GM12875 (cell line): ENCODE measurements around the gene ABCG2.

Experiments used
- H3K4me3 ChIP-seq: one replicate; pipeline ENCODE4 v1.5.1; 2011; ENCODE audit warnings: low read depth, low read length, control low read depth
- TF ChIP-seq, protein P1 (sequence below): IDR thresholded peaks from 2 replicates; pipeline ENCODE4 v1.5.1; 2011; ENCODE audit warnings: low read depth, mild to moderate bottlenecking, control low read depth, inconsistent platforms, low read length, moderate library complexity, borderline replicate concordance; ENCODE audit not compliant: insufficient read depth

Gene ABCG2

DNA sequence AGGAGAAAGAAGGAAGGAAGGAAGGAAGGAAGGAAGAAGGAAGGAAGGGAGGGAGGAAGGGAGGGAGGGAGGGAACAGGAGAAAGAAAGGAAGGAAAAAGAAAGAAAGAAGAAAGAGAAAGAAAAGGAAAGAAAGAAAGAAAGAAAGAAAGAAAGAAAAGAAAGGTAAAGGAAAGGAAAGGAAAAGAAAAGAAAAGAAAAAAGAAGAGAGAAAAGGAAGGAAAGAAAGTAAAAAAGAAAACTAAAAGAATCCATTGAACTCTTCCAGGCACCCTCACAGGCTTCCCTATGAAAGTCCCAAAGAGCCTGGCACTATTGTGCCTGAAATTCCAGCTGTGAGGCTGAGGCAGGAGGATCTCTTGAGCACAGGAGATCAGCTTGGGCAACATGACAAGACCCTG is 11.5 kb downstream of the ABCG2 start:
- TF ChIP-seq, protein P1, sequence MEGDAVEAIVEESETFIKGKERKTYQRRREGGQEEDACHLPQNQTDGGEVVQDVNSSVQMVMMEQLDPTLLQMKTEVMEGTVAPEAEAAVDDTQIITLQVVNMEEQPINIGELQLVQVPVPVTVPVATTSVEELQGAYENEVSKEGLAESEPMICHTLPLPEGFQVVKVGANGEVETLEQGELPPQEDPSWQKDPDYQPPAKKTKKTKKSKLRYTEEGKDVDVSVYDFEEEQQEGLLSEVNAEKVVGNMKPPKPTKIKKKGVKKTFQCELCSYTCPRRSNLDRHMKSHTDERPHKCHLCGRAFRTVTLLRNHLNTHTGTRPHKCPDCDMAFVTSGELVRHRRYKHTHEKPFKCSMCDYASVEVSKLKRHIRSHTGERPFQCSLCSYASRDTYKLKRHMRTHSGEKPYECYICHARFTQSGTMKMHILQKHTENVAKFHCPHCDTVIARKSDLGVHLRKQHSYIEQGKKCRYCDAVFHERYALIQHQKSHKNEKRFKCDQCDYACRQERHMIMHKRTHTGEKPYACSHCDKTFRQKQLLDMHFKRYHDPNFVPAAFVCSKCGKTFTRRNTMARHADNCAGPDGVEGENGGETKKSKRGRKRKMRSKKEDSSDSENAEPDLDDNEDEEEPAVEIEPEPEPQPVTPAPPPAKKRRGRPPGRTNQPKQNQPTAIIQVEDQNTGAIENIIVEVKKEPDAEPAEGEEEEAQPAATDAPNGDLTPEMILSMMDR, result no peak
- H3K4me3 ChIP-seq, result no peak overlapping the region

DNA sequence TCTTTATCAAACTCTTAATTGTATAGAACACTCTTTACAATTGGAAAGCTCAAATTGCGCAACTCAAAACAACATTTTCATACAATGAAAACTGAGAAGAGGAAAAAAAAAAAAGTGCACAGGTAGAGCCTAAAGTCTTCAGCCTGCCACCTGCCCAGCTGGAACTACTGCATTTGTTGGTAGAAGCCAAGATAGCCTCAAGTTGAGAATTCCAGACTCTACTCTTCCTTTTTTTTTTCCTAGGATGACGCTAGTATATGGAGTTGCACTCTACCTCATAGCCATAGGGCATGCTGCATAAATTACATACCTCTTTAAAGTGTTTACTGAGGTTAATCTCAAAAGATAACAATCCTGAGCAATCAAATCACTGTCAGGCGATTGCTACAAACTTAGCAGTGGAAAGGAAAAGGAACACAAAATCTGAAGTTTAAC is 13.6 kb downstream of the ABCG2 start:
- H3K4me3 ChIP-seq, result no peak overlapping the region
- TF ChIP-seq, protein P1, result no peak

DNA sequence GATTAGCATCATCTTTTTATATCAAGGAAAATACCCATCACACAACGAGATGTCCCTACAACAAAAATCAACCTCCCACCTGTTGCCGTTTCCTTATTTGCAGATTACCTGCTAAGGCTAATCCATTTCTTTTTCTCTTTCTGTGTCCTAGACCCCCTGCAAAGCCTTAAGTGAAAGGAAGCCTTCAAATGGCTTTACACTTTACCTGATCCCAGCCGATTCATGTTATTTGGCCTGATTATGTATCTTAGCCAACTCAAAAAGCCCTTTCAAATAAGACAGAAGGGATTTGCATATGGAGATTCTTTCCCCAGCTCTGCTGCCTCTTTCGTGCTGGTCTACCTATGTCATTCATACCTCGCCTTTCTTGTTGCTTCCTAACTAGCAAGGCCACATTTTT is 14.4 kb downstream of the ABCG2 start:
- H3K4me3 ChIP-seq, result no peak overlapping the region
- TF ChIP-seq, protein P1, result no peak

DNA sequence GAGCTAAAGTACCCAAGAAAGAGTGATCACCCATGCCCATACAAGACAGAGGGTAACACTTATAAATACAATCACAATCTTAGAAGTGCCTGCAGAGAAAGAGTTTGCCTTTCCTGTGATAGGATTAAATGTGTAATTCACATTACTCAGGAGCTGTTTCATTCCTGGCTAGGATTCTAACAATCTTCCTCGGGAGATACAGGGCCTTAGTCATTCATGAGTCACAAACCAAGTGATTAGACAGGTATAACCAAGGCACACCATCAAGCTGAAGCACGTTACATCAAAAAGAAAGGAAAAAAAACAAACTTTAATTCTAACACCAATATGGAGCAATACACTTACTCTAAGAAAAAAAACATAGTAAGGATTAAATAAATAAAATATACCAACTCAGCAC is 14.9 kb downstream of the ABCG2 start:
- no peak overlapping the region for H3K4me3 ChIP-seq
- TF ChIP-seq, protein P1, result no peak

DNA sequence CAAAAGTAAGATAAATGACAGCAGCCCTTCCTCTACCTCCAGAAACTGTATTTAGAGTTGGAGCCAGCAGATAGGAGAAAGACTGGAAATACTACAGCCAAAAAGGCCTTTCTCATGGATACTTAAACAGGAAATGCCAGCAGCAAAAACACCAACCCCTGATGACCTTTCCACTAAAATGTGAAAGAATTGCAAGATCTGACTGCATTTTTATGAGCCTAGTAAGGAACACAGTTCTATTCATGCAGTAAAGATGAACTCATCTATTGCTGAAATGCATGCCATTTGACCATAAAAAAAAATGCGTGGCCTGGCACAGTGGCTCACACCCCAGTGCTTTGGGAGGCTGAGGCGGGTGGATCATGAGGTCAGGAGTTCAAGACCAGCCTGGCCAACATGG is 19.9 kb downstream of the ABCG2 start:
- TF ChIP-seq, protein P1, result no peak
- H3K4me3 ChIP-seq, result no peak overlapping the region

DNA sequence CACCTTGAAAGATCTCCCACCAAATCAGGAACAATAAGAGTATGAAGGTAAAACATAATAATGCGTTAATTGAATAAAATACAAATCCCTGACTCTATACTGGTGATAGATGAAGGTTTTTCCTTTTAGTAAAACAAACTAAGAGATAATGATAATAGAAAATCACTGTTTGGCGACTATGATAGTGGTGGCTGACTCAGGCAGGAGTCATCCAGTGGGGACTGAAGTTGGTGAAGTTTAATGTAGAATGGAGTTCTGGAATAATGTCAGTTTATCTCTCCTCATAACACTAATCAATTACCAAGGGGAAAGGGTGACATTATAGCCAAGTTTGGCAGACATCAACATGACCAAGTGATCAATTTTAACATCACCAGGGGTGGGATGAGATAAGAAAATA is 21.3 kb downstream of the ABCG2 start:
- TF ChIP-seq, protein P1, result no peak
- no peak overlapping the region for H3K4me3 ChIP-seq

DNA sequence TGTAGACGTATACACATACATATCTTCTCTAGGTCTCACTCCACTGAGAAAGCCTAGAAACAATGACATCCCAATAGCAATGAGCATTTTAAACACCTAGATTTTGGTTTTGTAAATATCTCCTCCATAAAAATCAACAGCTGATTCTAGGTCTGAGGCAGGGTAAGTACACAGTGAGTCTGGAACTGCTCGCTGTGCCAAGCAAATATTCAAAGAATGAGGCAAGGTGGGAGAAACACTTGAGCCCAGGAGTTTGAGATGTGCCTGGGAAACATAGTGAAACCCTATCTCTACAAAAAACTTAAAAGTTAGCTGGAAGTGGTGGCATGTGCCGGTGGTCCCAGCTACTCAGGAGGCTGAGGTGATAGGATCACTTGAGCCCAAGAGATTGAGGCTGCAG is 22.2 kb downstream of the ABCG2 start:
- H3K4me3 ChIP-seq, result no peak overlapping the region
- TF ChIP-seq, protein P1, result no peak
